Epithelial cell of proximal tubule (primary cell): ENCODE data around the gene AGGF1. TPM values are rescaled to one million over a fixed set of nuclear protein-coding genes. Genes with fewer than 3 reads are reported as not detected.
"Not testable (repeated sequence)": the region's sequence is repeated elsewhere in the genome, so short reads cannot be mapped to it uniquely, and the experiment has no call there.

Source experiments
- DNase-seq: peaks from one replicate; pipeline ENCODE4 v3.0.0-alpha.2; 2011; ENCODE audit warnings: low read depth
- H3K4me3 ChIP-seq: 2 replicates; pipeline ENCODE4 v1.5.1; 2011; ENCODE audit warnings: low read depth, mild to moderate bottlenecking, low read length
- CTCF ChIP-seq: conservative IDR thresholded peaks from 2 replicates; pipeline ENCODE4 v1.5.1; 2012; ENCODE audit warnings: low read depth, mild to moderate bottlenecking, low read length
- total RNA-seq: library from RNA; depleted of rRNA; stranded (reverse); fragments of >200 nt; gene quantifications from 2 replicates; pipeline ENCODE4 v1.2.3, GENCODE V29; 2015

The AGGF1 gene
- total RNA-seq = 14.8 and 24.0 TPM in 2 replicates

- peak within 1 kb of the TSS; percentile 84 for H3K4me3 ChIP-seq
- TF ChIP-seq CTCF = no peak
- peak; percentile 59 for DNase-seq
These were observed at the start of gene AGGF1 for GRCh38 chr5:77030097-77031071. TSS of gene AGGF1 (plus strand) at chr5:77030404. CDS start at chr5:77030767, 363 bp downstream.

- no peak for TF ChIP-seq CTCF
- DNase-seq = no peak
- no peak overlapping the region for H3K4me3 ChIP-seq
These were observed 49.6 kb upstream of the AGGF1 start for GRCh38 chr5:76980518-76981144.

- H3K4me3 ChIP-seq = no peak overlapping the region
- DNase-seq = no peak
- no peak for TF ChIP-seq CTCF
These were observed 47.8 kb upstream of the AGGF1 start for GRCh38 chr5:76982450-76982849.

- no peak for TF ChIP-seq CTCF
- DNase-seq = no peak
- H3K4me3 ChIP-seq = no peak overlapping the region
These were observed 46.7 kb upstream of the AGGF1 start for GRCh38 chr5:76983468-76983867.

- no peak for DNase-seq
- no peak overlapping the region for H3K4me3 ChIP-seq
- TF ChIP-seq CTCF = no peak
These were observed 43.2 kb upstream of the AGGF1 start for GRCh38 chr5:76986825-76987526.

GRCh38 chr5:76990899-76991459, 39.2 kb upstream of the AGGF1 start:
- no peak for TF ChIP-seq CTCF
- no peak for DNase-seq
- no peak overlapping the region for H3K4me3 ChIP-seq

- DNase-seq, H3K4me3 ChIP-seq: not testable (repeated sequence)
These were observed 36.8 kb upstream of the AGGF1 start for GRCh38 chr5:76993436-76993835.
